ENCODE measurements around the gene TTLL4. TPM values are rescaled to one million over a fixed set of nuclear protein-coding genes. Genes with fewer than 3 reads are reported as not detected.

TTLL4 gene
- total and polyA plus RNA-seq, 2 experiments from 2014 or later: 53.5 to 77.8 TPM

GRCh38 chr2:218716070-218716469, 5.4 kb downstream of the TTLL4 start:
- H3K9me3 Mint-ChIP-seq: no peaks in the 10 kb centered on the region
- peaks cover 41% of the 10 kb centered on the region for H3K4me1 ChIP-seq (ENCODE audit: insufficient read depth)
- peaks cover 5% of the 10 kb centered on the region; the same call in 1 of the 2 replicates for H3F3A ChIP-seq (replicated peaks; ENCODE audit: low read depth)
- peaks cover 19% of the 10 kb centered on the region for H3K36me3 Mint-ChIP-seq (ENCODE audit: low read depth)
- TF ChIP-seq ZNF331 (CRISPR knock-in tag; IDR thresholded peaks at IDR 0.05; ENCODE audit: low read depth) (no peak), JUNB (IDR thresholded peaks at IDR 0.05; ENCODE audit: unreplicated experiment) (no peak), STAT1 (IDR thresholded peaks at IDR 0.05; ENCODE audit: unreplicated experiment) (no peak), CTCF (conservative IDR thresholded peaks at IDR 0.05; ENCODE audit: low read depth in 2 of 2) (no peak), CREB1 (CRISPR knock-in tag; IDR thresholded peaks at IDR 0.05; ENCODE audit: low read depth) (no peak), NANOG (IDR thresholded peaks at IDR 0.05; ENCODE audit: borderline replicate concordance) (no peak), ZNF114 (CRISPR knock-in tag; IDR thresholded peaks at IDR 0.05) (no peak)
- no peak overlapping the region for H2AFZ ChIP-seq
- no peak overlapping the region for H3K4me2 ChIP-seq
- no peak for DNase-seq (ENCODE audit: low spot score)
- no peaks in the 10 kb centered on the region for H3K27me3 ChIP-seq (ENCODE audit: insufficient read depth)
- peaks cover 24% of the 10 kb centered on the region for H3K4me1 Mint-ChIP-seq
- ATAC-seq: no peak
- no peak overlapping the region for H3K4me3 Mint-ChIP-seq
- no peak overlapping the region for H3K4me3 ChIP-seq
- H3K27ac Mint-ChIP-seq: no peak overlapping the region
- H3K79me2 ChIP-seq (replicated peaks; ENCODE audit: insufficient read depth): peaks cover 95% of the 10 kb centered on the region
- H3K36me3 ChIP-seq (ENCODE audit: insufficient read depth): no peaks in the 10 kb centered on the region
- peaks cover 5% of the 10 kb centered on the region for H3K27me3 Mint-ChIP-seq (ENCODE audit: insufficient read depth, low read depth, poor library complexity)
- no peak overlapping the region for H3K27ac ChIP-seq (ENCODE audit: low read depth)
- H4K20me1 ChIP-seq (replicated peaks; ENCODE audit: insufficient read depth): peaks cover 20% of the 10 kb centered on the region
- H3K9me2 ChIP-seq (ENCODE audit: insufficient read depth): no peaks in the 10 kb centered on the region

GRCh38 chr2:218717262-218717661, 6.6 kb downstream of the TTLL4 start:
- peaks cover 19% of the 10 kb centered on the region for H3K4me1 Mint-ChIP-seq
- no peak overlapping the region for H3K4me2 ChIP-seq
- DNase-seq (ENCODE audit: low spot score) (no peak), ATAC-seq (no peak)
- H3K9me2 ChIP-seq (ENCODE audit: insufficient read depth): no peaks in the 10 kb centered on the region
- peaks cover 42% of the 10 kb centered on the region for H3K4me1 ChIP-seq (ENCODE audit: insufficient read depth)
- H3K27ac Mint-ChIP-seq: no peak overlapping the region
- peaks cover 23% of the 10 kb centered on the region for H4K20me1 ChIP-seq (replicated peaks; ENCODE audit: insufficient read depth)
- H3K27me3 Mint-ChIP-seq (ENCODE audit: insufficient read depth, low read depth, poor library complexity): peaks cover 2% of the 10 kb centered on the region
- H3K4me3 Mint-ChIP-seq: no peak overlapping the region
- no peak overlapping the region for H2AFZ ChIP-seq
- H3K4me3 ChIP-seq: no peak overlapping the region
- peaks cover 19% of the 10 kb centered on the region for H3K36me3 Mint-ChIP-seq (ENCODE audit: low read depth)
- H3K9me3 Mint-ChIP-seq: no peaks in the 10 kb centered on the region
- H3F3A ChIP-seq (replicated peaks; ENCODE audit: low read depth): peaks cover 5% of the 10 kb centered on the region; the same call in 1 of the 2 replicates
- TF ChIP-seq EZH2phosphoT487 (IDR thresholded peaks at IDR 0.05; ENCODE audit: unreplicated experiment) (no peak), ZNF114 (CRISPR knock-in tag; IDR thresholded peaks at IDR 0.05) (no peak), ETS1 (IDR thresholded peaks at IDR 0.05) (no peak), REST (IDR thresholded peaks at IDR 0.05; ENCODE audit: unreplicated experiment) (no peak)
- H3K27ac ChIP-seq (ENCODE audit: low read depth): 0 out of 2 replicates have a peak overlapping the region, but pooled peaks have one; percentile 55
- no peaks in the 10 kb centered on the region for H3K36me3 ChIP-seq (ENCODE audit: insufficient read depth)
- H3K79me2 ChIP-seq (replicated peaks; ENCODE audit: insufficient read depth): peaks cover 95% of the 10 kb centered on the region
- H3K27me3 ChIP-seq (ENCODE audit: insufficient read depth): no peaks in the 10 kb centered on the region

Measured in GM23338 (cell line).